ENCODE data around the gene NHS.
"Not testable (repeated sequence)": the region's sequence is repeated elsewhere in the genome, so short reads cannot be mapped to it uniquely, and the experiment has no call there.

Gene NHS

GRCh38 chrX:17567821-17568220, 192.8 kb downstream of the NHS start:
- TF ChIP-seq, protein P1, sequence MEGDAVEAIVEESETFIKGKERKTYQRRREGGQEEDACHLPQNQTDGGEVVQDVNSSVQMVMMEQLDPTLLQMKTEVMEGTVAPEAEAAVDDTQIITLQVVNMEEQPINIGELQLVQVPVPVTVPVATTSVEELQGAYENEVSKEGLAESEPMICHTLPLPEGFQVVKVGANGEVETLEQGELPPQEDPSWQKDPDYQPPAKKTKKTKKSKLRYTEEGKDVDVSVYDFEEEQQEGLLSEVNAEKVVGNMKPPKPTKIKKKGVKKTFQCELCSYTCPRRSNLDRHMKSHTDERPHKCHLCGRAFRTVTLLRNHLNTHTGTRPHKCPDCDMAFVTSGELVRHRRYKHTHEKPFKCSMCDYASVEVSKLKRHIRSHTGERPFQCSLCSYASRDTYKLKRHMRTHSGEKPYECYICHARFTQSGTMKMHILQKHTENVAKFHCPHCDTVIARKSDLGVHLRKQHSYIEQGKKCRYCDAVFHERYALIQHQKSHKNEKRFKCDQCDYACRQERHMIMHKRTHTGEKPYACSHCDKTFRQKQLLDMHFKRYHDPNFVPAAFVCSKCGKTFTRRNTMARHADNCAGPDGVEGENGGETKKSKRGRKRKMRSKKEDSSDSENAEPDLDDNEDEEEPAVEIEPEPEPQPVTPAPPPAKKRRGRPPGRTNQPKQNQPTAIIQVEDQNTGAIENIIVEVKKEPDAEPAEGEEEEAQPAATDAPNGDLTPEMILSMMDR (IDR thresholded peaks at IDR 0.05; ENCODE audit: low read depth, low read length), result no peak

DNA sequence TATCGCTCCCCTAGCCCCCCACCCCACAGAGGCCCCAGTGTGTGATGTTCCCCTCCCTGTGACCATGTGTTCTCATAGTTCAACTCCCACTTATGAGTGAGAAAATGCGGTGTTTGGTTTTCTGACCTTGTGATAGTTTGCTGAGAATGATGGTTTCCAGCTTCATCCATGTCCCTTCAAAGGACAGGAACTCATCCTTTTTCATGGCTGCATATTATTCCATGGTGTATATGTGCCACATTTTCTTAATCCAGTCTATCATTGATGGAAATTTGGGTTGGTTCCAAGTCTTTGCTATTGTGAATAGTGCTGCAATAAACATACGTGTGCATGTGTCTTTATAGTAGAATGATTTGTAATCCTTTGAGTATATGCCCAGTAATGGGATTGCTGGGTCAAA, 193.8 kb downstream of the NHS start:
- H3K4me3 ChIP-seq (ENCODE audit: low read depth, low read length), result not testable (repeated sequence)

More at GRCh38 chrX:17567821-17568220, 192.8 kb downstream of the NHS start:
- no peak overlapping the region for H3K4me3 ChIP-seq (ENCODE audit: low read depth, low read length)

DNA sequence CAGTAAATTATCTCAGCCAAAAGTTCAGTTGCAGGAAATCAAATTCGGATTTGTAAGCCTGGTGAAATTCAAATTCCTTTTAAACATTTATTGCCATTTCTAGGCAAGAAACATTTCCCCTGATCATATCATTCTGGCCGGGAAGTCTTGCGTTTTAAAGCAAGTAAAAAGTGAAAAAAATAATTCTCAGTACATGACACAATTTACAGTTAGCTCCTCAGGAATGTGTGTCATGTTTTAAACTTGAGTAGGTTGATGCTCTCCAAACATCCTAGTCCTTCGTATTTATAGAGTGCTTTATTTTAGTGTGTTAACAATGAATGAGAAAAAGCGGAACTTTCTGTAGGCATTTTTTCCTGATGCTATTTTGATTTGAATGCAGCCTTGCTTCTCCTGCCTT, 204.0 kb downstream of the NHS start:
- H3K4me3 ChIP-seq (ENCODE audit: low read depth, low read length), result no peak overlapping the region
- TF ChIP-seq, protein P1 (IDR thresholded peaks at IDR 0.05; ENCODE audit: low read depth, low read length), result no peak

DNA sequence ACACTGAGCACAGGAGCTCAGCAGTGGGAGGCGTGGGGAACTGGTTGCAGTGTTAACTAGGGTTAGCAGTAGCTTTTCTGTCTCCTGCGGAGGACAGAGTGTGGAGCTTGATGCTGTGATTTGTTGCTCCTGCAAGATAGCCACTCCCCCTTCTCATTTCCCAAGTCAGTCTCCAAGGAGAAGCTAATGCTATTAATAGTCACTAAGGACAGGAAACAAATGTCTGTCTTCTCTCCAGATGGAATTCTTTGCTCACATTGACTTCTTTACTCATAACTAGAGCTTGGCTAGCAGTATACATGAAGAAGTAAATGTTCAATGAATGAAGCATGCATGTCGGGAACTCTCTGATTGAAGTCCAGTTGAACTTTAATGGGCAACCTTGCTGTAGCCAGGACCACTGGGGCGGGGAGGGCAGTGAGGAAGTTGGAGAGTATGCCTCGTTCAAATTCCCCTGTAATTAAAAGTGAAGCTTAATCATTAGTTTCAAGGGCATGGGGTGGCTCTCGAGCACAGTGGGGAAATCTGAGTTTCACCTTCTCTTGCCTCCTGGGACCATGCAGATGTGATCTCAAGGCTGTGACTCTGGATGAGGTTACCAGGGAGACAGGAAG, 205.6 kb downstream of the NHS start:
- TF ChIP-seq, protein P1 (IDR thresholded peaks at IDR 0.05; ENCODE audit: low read depth, low read length), result no peak
- no peak overlapping the region for H3K4me3 ChIP-seq (ENCODE audit: low read depth, low read length)

DNA sequence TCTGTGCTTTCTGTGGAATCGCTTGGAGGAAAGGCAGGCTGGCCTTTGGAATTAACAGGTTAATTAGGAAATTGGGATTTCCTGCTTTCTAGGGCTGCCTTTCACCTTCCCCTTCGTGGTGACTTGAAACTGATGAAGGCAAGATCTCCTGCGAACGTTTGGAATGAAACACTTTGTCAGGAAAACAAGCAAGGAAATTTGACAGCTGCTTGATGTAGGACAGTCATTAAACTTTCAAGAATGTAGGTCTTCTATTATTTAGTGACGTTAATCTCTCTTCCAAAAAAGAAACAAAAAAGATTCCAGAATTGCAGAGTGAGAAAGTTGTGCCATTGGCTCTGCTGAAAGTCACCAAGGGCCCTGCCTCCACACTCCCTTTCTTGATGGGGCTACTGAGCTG, 206.6 kb downstream of the NHS start:
- H3K4me3 ChIP-seq (ENCODE audit: low read depth, low read length), result no peak overlapping the region
- TF ChIP-seq, protein P1 (IDR thresholded peaks at IDR 0.05; ENCODE audit: low read depth, low read length), result no peak

DNA sequence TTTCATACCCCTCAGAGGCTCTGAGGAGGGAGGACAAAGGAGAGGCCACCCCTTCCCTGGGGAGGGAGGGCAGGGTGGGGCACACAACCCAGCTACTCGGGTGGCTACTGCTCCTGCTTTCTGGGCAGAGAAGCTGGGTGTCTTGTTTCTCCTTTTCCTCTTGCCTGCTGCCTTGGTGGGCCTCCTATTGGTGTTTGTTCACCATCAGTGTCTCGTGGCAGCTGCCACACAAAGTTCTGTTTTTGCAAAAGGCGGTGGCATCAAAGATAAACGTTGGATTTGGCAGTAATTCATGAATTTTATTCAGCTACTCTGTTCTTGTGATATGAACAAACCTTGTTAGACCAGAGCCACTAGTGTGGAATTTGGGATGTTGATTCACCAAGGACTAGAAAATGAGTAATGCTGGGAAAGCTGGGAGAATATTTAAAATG, 209.3 kb downstream of the NHS start:
- TF ChIP-seq, protein P1 (IDR thresholded peaks at IDR 0.05; ENCODE audit: low read depth, low read length), result no peak
- H3K4me3 ChIP-seq (ENCODE audit: low read depth, low read length), result no peak overlapping the region

DNA sequence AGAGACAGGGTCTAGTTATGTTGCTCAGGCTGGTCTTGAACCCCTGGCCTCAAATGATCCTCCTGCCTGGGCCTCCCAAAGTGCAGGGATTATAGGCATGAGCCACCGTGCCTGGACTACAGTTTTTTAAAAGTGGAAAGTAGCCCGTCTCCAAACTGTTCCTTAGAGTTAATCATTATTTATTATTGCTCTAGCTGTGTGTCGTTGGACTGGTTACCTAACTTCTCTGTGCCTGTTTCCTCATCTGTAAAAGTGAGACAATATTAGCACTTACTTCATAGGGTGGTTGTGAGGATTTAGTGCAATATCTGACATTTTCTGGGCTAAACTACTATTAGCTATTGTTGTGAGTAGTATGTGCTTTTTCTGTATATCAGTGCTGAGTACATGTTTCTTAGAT, 210.0 kb downstream of the NHS start:
- TF ChIP-seq, protein P1 (IDR thresholded peaks at IDR 0.05; ENCODE audit: low read depth, low read length), result no peak

GRCh38 chrX:17587366-17587765, 212.4 kb downstream of the NHS start:
- H3K4me3 ChIP-seq (ENCODE audit: low read depth, low read length), result no peak overlapping the region
- TF ChIP-seq, protein P1 (IDR thresholded peaks at IDR 0.05; ENCODE audit: low read depth, low read length), result no peak

More for the DNA sequence above, 210.0 kb downstream of the NHS start:
- H3K4me3 ChIP-seq (ENCODE audit: low read depth, low read length), result no peak overlapping the region

Measured in WI38 (cell line).